C4-2B (cell line): ENCODE results near the gene ZMYND10.

Experiments used
- H3K27ac ChIP-seq: fragments of 450-650 bp; 2 replicates; pipeline ENCODE4 v1.5.1; 2017
- CTCF ChIP-seq: fragments of 450-650 bp; conservative IDR thresholded peaks from 2 replicates; pipeline ENCODE4 v1.5.1; 2017; ENCODE audit warnings: mild to moderate bottlenecking
- ZFX ChIP-seq: fragments of 450-650 bp; IDR thresholded peaks from 2 replicates; pipeline ENCODE4 v1.6.1; 2017

The ZMYND10 gene

GRCh38 chr3:50345586-50346234, at the start of gene ZMYND10:
ZMYND10 (minus strand) TSS chr3:50345732; CDS start chr3:50345579, 153 bp downstream.
- H3K27ac ChIP-seq, result peak within 1 kb of the TSS; percentile 60

GRCh38 chr3:50393061-50393460, 47.5 kb upstream of the ZMYND10 start:
- H3K27ac ChIP-seq, result no peak overlapping the region
- TF ChIP-seq CTCF, result no peak
- TF ChIP-seq ZFX, result no peak

More at GRCh38 chr3:50345586-50346234, at the start of gene ZMYND10:
- no peak for TF ChIP-seq ZFX
- no peak for TF ChIP-seq CTCF

- H3K27ac ChIP-seq, result no peak overlapping the region
- TF ChIP-seq CTCF, result no peak
- no peak for TF ChIP-seq ZFX
Measured at GRCh38 chr3:50392101-50392715, 46.7 kb upstream of the ZMYND10 start.

GRCh38 chr3:50390508-50391224, 45.1 kb upstream of the ZMYND10 start:
- TF ChIP-seq CTCF (no peak), ZFX (no peak)
- no peak overlapping the region for H3K27ac ChIP-seq

- TF ChIP-seq CTCF (no peak), ZFX (no peak)
- H3K27ac ChIP-seq, result no peak overlapping the region
Measured at GRCh38 chr3:50389414-50389767, 43.9 kb upstream of the ZMYND10 start.

GRCh38 chr3:50388720-50389413, 43.3 kb upstream of the ZMYND10 start:
- TF ChIP-seq ZFX, result no peak
- no peak for TF ChIP-seq CTCF
- no peak overlapping the region for H3K27ac ChIP-seq
